HL-60 (cell line): Measurements from ENCODE around the gene KBTBD4.

ENCODE experiments used
- DNase-seq, 2 experiments: peaks; one replicate each; pipeline ENCODE4 v3.0.0-alpha.2; 2010 to 2020; ENCODE audit warnings: low read depth in 1 of 2, low spot score in 1 of 2
- H3K27ac ChIP-seq: fragments of 250-450 bp; sonication (Bioruptor Pico); replicated peaks from 2 replicates; pipeline ENCODE4 v1.5.1; 2020; ENCODE audit warnings: mild to moderate bottlenecking, moderate library complexity
- H3K27me3 ChIP-seq: fragments of 250-450 bp; sonication (Bioruptor Pico); 2 replicates; pipeline ENCODE4 v1.5.1; 2021; ENCODE audit warnings: mild to moderate bottlenecking, moderate library complexity; ENCODE audit not compliant: insufficient read depth, poor library complexity, severe bottlenecking
- H3K4me3 ChIP-seq: replicated peaks from 2 replicates; pipeline ENCODE4 v1.5.1; 2011; ENCODE audit warnings: mild to moderate bottlenecking, control low read depth, low read length; ENCODE audit not compliant: insufficient read depth
- CTCF ChIP-seq: IDR thresholded peaks from one replicate; pipeline ENCODE4 v1.5.1; 2011; ENCODE audit warnings: low read length, control low read depth, inconsistent platforms; ENCODE audit not compliant: insufficient read depth
- GABPA ChIP-seq: IDR thresholded peaks from 2 replicates; pipeline ENCODE4 v1.6.1; 2012; ENCODE audit warnings: low read depth
- POLR2AphosphoS5 ChIP-seq: IDR thresholded peaks from 2 replicates; pipeline ENCODE4 v1.6.1; 2012; ENCODE audit warnings: low read depth
- REST ChIP-seq: IDR thresholded peaks from 2 replicates; pipeline ENCODE4 v1.6.1; 2012; ENCODE audit warnings: low read depth; ENCODE audit not compliant: insufficient replicate concordance
- SPI1 ChIP-seq: IDR thresholded peaks from 2 replicates; pipeline ENCODE4 v1.6.1; 2012; ENCODE audit warnings: low read depth, mild to moderate bottlenecking, borderline replicate concordance

Gene KBTBD4

GRCh38 chr11:47589977-47590861 is 11.4 kb upstream of the KBTBD4 start:
- no peak overlapping the region for H3K27ac ChIP-seq
- TF ChIP-seq CTCF (no peak), POLR2AphosphoS5 (no peak), SPI1 (no peak), GABPA (no peak), REST (no peak)
- H3K27me3 ChIP-seq: peaks cover 17% of the 10 kb centered on the region
- no peak for DNase-seq
- no peak overlapping the region for H3K4me3 ChIP-seq

- TF ChIP-seq REST: no peak
- TF ChIP-seq POLR2AphosphoS5: no peak
- no peak for TF ChIP-seq GABPA
- no peak for TF ChIP-seq CTCF
- no peak for TF ChIP-seq SPI1
- H3K27me3 ChIP-seq: peaks cover 15% of the 10 kb centered on the region
Measured at GRCh38 chr11:47589584-47589976, 10.8 kb upstream of the KBTBD4 start.

GRCh38 chr11:47589118-47589517 is 10.3 kb upstream of the KBTBD4 start:
- Histone ChIP-seq H3K4me3 (no peak overlapping the region), H3K27ac (no peak overlapping the region), H3K27me3 (peaks cover 11% of the 10 kb centered on the region)
- no peak for DNase-seq
- no peak for TF ChIP-seq GABPA
- no peak for TF ChIP-seq CTCF
- TF ChIP-seq SPI1: no peak
- TF ChIP-seq REST: no peak
- TF ChIP-seq POLR2AphosphoS5: no peak

More at GRCh38 chr11:47589584-47589976, 10.8 kb upstream of the KBTBD4 start:
- DNase-seq: no peak
- Histone ChIP-seq H3K4me3 (no peak overlapping the region), H3K27ac (no peak overlapping the region)
